ENCODE data around the gene AHCTF1.

GRCh38 chr1:246792603-246793002 is 139.1 kb downstream of the AHCTF1 start:
- TF ChIP-seq REST (IDR thresholded peaks at IDR 0.05; ENCODE audit: insufficient read depth in 1 of 2, low read depth in 2 of 2, low read length in 2 of 2) (no peak), SIN3A (IDR thresholded peaks at IDR 0.05; ENCODE audit: borderline replicate concordance, insufficient read depth, low read length) (no peak)

Data from PFSK-1 (cell line).